Stomach (tissue), 4 donors: ENCODE measurements around the gene GRIN2B.

Experiments used
- EP300 ChIP-seq: sonication (generic); formaldehyde crosslinking; IDR thresholded peaks from one replicate; pipeline ENCODE4 v1.6.1; 2017; ENCODE audit warnings: antibody characterized with exemption
- POLR2A ChIP-seq, 4 donors: fragments of 450-650 bp; IDR thresholded peaks; one replicate each; pipeline ENCODE4 v1.6.1; 2016; ENCODE audit warnings: antibody characterized with exemption in 4 of 4, control low read depth in 2 of 4, mild to moderate bottlenecking in 1 of 4, moderate library complexity in 1 of 4
- POLR2AphosphoS5 ChIP-seq, 3 donors: sonication (generic); formaldehyde crosslinking; IDR thresholded peaks; one replicate each; pipeline ENCODE4 v1.6.1; 2016; ENCODE audit warnings: antibody characterized with exemption in 3 of 3
- TF ChIP-seq, protein P1 (sequence below), 7 experiments: fragments of 450-650 bp in 4 of 7; fragments of 200-600 bp in 3 of 7; sonication (generic) in 3 of 7; IDR thresholded peaks; one replicate each; pipeline ENCODE4 v1.5.1; 2016 to 2019; ENCODE audit warnings: antibody characterized with exemption in 7 of 7, control low read depth in 2 of 7, mild to moderate bottlenecking in 1 of 7

DNA sequence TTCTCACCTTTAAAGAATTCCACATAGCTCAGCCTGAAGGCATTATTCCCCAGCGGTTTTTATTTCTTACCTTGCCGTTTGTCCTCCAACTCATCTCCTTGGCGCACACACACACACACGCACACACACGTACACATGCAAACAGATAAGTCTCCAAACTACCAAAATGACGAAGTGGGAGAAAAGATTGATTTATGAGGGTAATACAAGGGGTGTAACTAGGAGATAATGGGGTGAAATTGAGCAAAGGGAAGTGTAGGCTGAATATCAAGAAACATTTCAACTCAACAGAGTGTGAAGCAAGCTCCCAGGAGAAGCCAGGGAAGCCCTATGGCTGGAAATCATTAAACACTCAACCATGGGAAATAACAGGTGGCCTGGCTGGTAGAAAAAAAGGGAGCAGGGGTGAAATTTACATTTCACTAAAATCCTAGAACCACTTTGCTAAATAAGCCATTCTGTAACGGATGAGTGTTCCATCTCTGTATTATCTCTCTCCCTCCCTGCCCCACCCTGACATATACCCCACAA, 41.0 kb downstream of the GRIN2B start:
- TF ChIP-seq, protein P1, sequence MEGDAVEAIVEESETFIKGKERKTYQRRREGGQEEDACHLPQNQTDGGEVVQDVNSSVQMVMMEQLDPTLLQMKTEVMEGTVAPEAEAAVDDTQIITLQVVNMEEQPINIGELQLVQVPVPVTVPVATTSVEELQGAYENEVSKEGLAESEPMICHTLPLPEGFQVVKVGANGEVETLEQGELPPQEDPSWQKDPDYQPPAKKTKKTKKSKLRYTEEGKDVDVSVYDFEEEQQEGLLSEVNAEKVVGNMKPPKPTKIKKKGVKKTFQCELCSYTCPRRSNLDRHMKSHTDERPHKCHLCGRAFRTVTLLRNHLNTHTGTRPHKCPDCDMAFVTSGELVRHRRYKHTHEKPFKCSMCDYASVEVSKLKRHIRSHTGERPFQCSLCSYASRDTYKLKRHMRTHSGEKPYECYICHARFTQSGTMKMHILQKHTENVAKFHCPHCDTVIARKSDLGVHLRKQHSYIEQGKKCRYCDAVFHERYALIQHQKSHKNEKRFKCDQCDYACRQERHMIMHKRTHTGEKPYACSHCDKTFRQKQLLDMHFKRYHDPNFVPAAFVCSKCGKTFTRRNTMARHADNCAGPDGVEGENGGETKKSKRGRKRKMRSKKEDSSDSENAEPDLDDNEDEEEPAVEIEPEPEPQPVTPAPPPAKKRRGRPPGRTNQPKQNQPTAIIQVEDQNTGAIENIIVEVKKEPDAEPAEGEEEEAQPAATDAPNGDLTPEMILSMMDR (IDR thresholded peaks at IDR 0.05): no peak
- no peak for TF ChIP-seq EP300
- TF ChIP-seq POLR2A (IDR thresholded peaks at IDR 0.05): no peak
- TF ChIP-seq POLR2AphosphoS5 (IDR thresholded peaks at IDR 0.05): no peak
